ENCODE data around the gene DNPH1. TPM values are rescaled to one million over a fixed set of nuclear protein-coding genes. Genes with fewer than 3 reads are reported as not detected.
A peak's percentile ranks its signal among the peaks of the same experiment; 100 is the strongest.

The DNPH1 gene, protein sequence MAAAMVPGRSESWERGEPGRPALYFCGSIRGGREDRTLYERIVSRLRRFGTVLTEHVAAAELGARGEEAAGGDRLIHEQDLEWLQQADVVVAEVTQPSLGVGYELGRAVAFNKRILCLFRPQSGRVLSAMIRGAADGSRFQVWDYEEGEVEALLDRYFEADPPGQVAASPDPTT
- 10 to 100 TPM; 42.7 to 69.0 (median 45.7) TPM for total RNA-seq
- long read RNA-seq, donor 1, transcript DNPH1-202 (3 exons, 796 nt): minor isoform, 5 of 78 reads
- long read RNA-seq, donor 1, transcript DNPH1-201 (4 exons, 657 nt): major isoform, 70 of 78 reads
- long read RNA-seq, donor 1, partial matches to known transcripts: 2 of 78 reads
- long read RNA-seq, donor 1, other reads (novel, unspliced or antisense): 1 of 78 reads
- long read RNA-seq, donor 2, transcript DNPH1-201 (4 exons, 657 nt): major isoform, 77 of 90 reads
- long read RNA-seq, donor 2, transcript DNPH1-202 (3 exons, 796 nt): minor isoform, 10 of 90 reads
- long read RNA-seq, donor 2, partial matches to known transcripts: 2 of 90 reads
- long read RNA-seq, donor 2, other reads (novel, unspliced or antisense): 1 of 90 reads

- peak within 1 kb of the TSS; percentile 51 for H3K4me3 ChIP-seq
- TF ChIP-seq CTCF (IDR thresholded peaks at IDR 0.05): peak; percentile 91
- peak; percentile 97 for ATAC-seq
- peaks cover 4% of the 10 kb centered on the region for H3K4me1 ChIP-seq (ENCODE audit: low read depth)
- no peaks in the 10 kb centered on the region for H3K36me3 ChIP-seq (ENCODE audit: low read depth)
- peak; percentile 82 to 90 (median 85) for DNase-seq
- intact Hi-C loops (cut with DNase I, micrococcal nuclease): no loop called here
- no peaks in the 10 kb centered on the region for H3K9me3 ChIP-seq
Measured at GRCh38 chr6:43228951-43229802, at the start of gene DNPH1. Gene DNPH1, minus strand, starts transcription at chr6:43229481. Its CDS starts 25 bp downstream, at chr6:43229456.

GRCh38 chr6:43278524-43279078, 49.3 kb upstream of the DNPH1 start:
- Histone ChIP-seq H3K4me1 (ENCODE audit: low read depth) (peaks cover 40% of the 10 kb centered on the region), H3K4me3 (no peak overlapping the region), H3K9me3 (no peaks in the 10 kb centered on the region), H3K36me3 (ENCODE audit: low read depth) (no peaks in the 10 kb centered on the region)
- intact Hi-C loops (cut with DNase I, micrococcal nuclease): no loop called here
- ATAC-seq (peak; percentile 49), DNase-seq (peak; percentile 50 to 81 (median 74))
- TF ChIP-seq CTCF (IDR thresholded peaks at IDR 0.05): no peak

- Histone ChIP-seq H3K36me3 (ENCODE audit: low read depth) (no peaks in the 10 kb centered on the region), H3K4me1 (ENCODE audit: low read depth) (peaks cover 40% of the 10 kb centered on the region), H3K9me3 (no peaks in the 10 kb centered on the region), H3K4me3 (no peak overlapping the region)
- intact Hi-C loops (cut with DNase I, micrococcal nuclease): no loop called here
- TF ChIP-seq CTCF (IDR thresholded peaks at IDR 0.05): no peak
- DNase-seq: peak; percentile 84 to 91 (median 88)
- ATAC-seq: peak; percentile 63
Measured at GRCh38 chr6:43277643-43278523, 48.6 kb upstream of the DNPH1 start.

DNA sequence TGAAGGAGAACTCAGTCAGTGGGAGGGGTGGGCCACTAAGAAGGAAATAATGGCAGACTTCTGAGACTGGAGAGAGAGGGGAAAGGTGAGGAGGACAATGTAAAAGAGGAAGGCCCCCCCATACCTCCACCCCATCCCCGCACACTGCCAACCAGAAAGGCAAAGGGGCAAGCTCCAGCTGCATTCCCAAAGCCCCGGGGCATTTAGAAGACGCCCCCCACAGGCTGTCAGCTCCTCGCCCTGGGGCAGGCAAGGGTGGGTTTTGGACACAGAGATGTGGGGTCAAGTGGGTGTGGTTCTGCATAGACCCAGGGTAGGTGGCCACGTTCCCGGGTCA, 48.0 kb upstream of the DNPH1 start:
- H3K36me3 ChIP-seq (ENCODE audit: low read depth): no peaks in the 10 kb centered on the region
- ATAC-seq (no peak), DNase-seq (peak in 1 of 3 donors; percentile 44)
- H3K9me3 ChIP-seq: no peaks in the 10 kb centered on the region
- intact Hi-C loops (cut with DNase I, micrococcal nuclease): no loop called here
- no peak overlapping the region for H3K4me3 ChIP-seq
- no peak for TF ChIP-seq CTCF (IDR thresholded peaks at IDR 0.05)
- H3K4me1 ChIP-seq (ENCODE audit: low read depth): peaks cover 40% of the 10 kb centered on the region
